Measurements from ENCODE around the gene AK5. TPM values are rescaled to one million over a fixed set of nuclear protein-coding genes. Genes with fewer than 3 reads are reported as not detected.

Gene AK5
- total and polyA plus RNA-seq, 2 experiments from 2014 or later: 8.8 to 12.2 TPM

GRCh38 chr1:77550135-77550534 lies 268.3 kb downstream of the AK5 start:
- no peaks in the 10 kb centered on the region for H3K27me3 ChIP-seq (ENCODE audit: insufficient read depth)

More at GRCh38 chr1:77550135-77550534, 268.3 kb downstream of the AK5 start:
- Histone ChIP-seq H3K4me1 (ENCODE audit: insufficient read depth) (no peaks in the 10 kb centered on the region), H4K20me1 (replicated peaks; ENCODE audit: insufficient read depth) (no peaks in the 10 kb centered on the region), H3K36me3 (ENCODE audit: insufficient read depth) (no peaks in the 10 kb centered on the region), H2AFZ (no peak overlapping the region), H3K4me3 (no peak overlapping the region), H3K27ac (ENCODE audit: low read depth) (no peak overlapping the region), H3F3A (replicated peaks; ENCODE audit: low read depth) (no peaks in the 10 kb centered on the region), H3K9me2 (ENCODE audit: insufficient read depth) (no peaks in the 10 kb centered on the region; the same call in 1 of the 2 replicates), H3K79me2 (replicated peaks; ENCODE audit: insufficient read depth) (no peaks in the 10 kb centered on the region), H3K4me2 (no peak overlapping the region)
- Mint-ChIP-seq H3K4me1 (peaks cover 7% of the 10 kb centered on the region; the same call in 1 of the 3 replicates), H3K4me3 (no peak overlapping the region), H3K27ac (no peak overlapping the region), H3K9me3 (no peaks in the 10 kb centered on the region), H3K36me3 (ENCODE audit: low read depth) (no peaks in the 10 kb centered on the region), H3K27me3 (ENCODE audit: insufficient read depth, low read depth, poor library complexity) (peaks cover 3% of the 10 kb centered on the region)
- TF ChIP-seq STAT1 (IDR thresholded peaks at IDR 0.05; ENCODE audit: unreplicated experiment) (no peak), CREB1 (CRISPR knock-in tag; IDR thresholded peaks at IDR 0.05; ENCODE audit: low read depth) (no peak), ETS1 (IDR thresholded peaks at IDR 0.05) (no peak), JUNB (IDR thresholded peaks at IDR 0.05; ENCODE audit: unreplicated experiment) (no peak), POLR2AphosphoS5 (IDR thresholded peaks at IDR 0.05; ENCODE audit: low read depth) (no peak), EZH2phosphoT487 (IDR thresholded peaks at IDR 0.05; ENCODE audit: unreplicated experiment) (no peak), ZNF462 (CRISPR knock-in tag; IDR thresholded peaks at IDR 0.05) (no peak), NANOG (IDR thresholded peaks at IDR 0.05; ENCODE audit: borderline replicate concordance) (no peak), ZNF331 (CRISPR knock-in tag; IDR thresholded peaks at IDR 0.05; ENCODE audit: low read depth) (no peak), ZNF114 (CRISPR knock-in tag; IDR thresholded peaks at IDR 0.05) (no peak)
- TF ChIP-seq, protein P1, sequence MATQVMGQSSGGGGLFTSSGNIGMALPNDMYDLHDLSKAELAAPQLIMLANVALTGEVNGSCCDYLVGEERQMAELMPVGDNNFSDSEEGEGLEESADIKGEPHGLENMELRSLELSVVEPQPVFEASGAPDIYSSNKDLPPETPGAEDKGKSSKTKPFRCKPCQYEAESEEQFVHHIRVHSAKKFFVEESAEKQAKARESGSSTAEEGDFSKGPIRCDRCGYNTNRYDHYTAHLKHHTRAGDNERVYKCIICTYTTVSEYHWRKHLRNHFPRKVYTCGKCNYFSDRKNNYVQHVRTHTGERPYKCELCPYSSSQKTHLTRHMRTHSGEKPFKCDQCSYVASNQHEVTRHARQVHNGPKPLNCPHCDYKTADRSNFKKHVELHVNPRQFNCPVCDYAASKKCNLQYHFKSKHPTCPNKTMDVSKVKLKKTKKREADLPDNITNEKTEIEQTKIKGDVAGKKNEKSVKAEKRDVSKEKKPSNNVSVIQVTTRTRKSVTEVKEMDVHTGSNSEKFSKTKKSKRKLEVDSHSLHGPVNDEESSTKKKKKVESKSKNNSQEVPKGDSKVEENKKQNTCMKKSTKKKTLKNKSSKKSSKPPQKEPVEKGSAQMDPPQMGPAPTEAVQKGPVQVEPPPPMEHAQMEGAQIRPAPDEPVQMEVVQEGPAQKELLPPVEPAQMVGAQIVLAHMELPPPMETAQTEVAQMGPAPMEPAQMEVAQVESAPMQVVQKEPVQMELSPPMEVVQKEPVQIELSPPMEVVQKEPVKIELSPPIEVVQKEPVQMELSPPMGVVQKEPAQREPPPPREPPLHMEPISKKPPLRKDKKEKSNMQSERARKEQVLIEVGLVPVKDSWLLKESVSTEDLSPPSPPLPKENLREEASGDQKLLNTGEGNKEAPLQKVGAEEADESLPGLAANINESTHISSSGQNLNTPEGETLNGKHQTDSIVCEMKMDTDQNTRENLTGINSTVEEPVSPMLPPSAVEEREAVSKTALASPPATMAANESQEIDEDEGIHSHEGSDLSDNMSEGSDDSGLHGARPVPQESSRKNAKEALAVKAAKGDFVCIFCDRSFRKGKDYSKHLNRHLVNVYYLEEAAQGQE (IDR thresholded peaks at IDR 0.05; ENCODE audit: unreplicated experiment): no peak
- TF ChIP-seq, protein P2, sequence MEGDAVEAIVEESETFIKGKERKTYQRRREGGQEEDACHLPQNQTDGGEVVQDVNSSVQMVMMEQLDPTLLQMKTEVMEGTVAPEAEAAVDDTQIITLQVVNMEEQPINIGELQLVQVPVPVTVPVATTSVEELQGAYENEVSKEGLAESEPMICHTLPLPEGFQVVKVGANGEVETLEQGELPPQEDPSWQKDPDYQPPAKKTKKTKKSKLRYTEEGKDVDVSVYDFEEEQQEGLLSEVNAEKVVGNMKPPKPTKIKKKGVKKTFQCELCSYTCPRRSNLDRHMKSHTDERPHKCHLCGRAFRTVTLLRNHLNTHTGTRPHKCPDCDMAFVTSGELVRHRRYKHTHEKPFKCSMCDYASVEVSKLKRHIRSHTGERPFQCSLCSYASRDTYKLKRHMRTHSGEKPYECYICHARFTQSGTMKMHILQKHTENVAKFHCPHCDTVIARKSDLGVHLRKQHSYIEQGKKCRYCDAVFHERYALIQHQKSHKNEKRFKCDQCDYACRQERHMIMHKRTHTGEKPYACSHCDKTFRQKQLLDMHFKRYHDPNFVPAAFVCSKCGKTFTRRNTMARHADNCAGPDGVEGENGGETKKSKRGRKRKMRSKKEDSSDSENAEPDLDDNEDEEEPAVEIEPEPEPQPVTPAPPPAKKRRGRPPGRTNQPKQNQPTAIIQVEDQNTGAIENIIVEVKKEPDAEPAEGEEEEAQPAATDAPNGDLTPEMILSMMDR (conservative IDR thresholded peaks at IDR 0.05; ENCODE audit: low read depth in 2 of 2): no peak
- no peak for ATAC-seq
- DNase-seq (ENCODE audit: low spot score): no peak

Measured in GM23338 (cell line).